Thyroid gland (tissue), 4 donors: ENCODE results near the gene SAMD9.

Source experiments
- CTCF ChIP-seq, 6 experiments: fragments of 200-600 bp in 3 of 6; fragments of 450-650 bp in 3 of 6; sonication (generic) in 3 of 6; IDR thresholded peaks; one replicate each; pipeline ENCODE4 v1.5.1; 2016 to 2019; ENCODE audit warnings: antibody characterized with exemption in 6 of 6, mild to moderate bottlenecking in 2 of 6, inconsistent platforms in 1 of 6, moderate library complexity in 1 of 6
- POLR2A ChIP-seq, 2 donors: fragments of 450-650 bp; IDR thresholded peaks; one replicate each; pipeline ENCODE4 v1.6.1; 2017; ENCODE audit warnings: antibody characterized with exemption in 2 of 2, mild to moderate bottlenecking in 2 of 2, moderate library complexity in 1 of 2

- TF ChIP-seq CTCF (IDR thresholded peaks at IDR 0.05): peak; percentile 42 to 86 (median 70)
- TF ChIP-seq POLR2A (IDR thresholded peaks at IDR 0.05): no peak
These were observed 62.2 kb downstream of the SAMD9 start for GRCh38 chr7:93055543-93056107.
